GM21576 (cell line): ENCODE results near the gene TEX54.

Source experiments
- ATAC-seq: cut with Tn5 transposase; IDR thresholded peaks from one replicate; pipeline ENCODE4 v1.9.1; 2021; ENCODE audit warnings: mild to moderate bottlenecking, moderate library complexity; ENCODE audit not compliant: unreplicated experiment

The TEX54 gene

GRCh38 chr11:62789576-62789975 is 43.1 kb downstream of the TEX54 start:
- ATAC-seq: no peak

GRCh38 chr11:62788991-62789390 is 43.6 kb downstream of the TEX54 start:
- ATAC-seq: no peak

DNA sequence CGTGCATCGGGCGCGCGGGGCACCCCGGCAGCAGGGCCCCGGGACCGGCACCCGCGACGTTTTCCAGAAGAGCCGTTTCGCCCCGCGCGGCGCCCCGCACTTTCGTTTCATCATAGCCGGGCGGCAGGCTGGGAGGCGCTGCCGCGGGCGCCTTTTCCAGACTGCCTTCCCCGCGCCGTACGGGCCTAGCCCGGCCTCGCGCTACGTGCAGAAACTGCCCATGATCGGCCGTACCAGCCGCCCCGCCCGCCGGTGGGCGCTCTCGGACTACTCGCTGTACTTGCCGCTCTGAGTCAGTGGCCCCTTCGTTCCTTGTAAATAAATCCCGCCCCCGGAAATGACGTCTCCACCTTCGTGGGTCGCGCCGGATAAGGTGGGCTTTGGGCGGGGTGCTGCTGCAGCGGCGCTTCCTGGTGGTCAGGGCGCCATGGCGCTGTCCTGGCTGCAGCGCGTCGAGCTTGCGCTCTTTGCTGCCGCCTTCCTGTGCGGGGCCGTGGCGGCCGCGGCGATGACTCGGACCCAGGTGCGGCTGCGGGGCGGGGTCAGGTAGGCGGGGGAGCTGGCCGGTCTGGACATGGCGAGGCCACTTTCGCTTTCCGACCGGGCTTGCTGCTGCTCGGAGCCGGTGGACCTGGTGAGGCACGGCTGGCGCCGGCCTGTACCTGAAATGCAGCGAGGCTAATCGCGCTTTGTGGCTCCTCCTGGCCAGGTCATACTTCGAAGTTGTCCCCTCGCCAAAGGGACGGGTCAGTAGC is 45.5 kb downstream of the TEX54 start, which contains the start of gene TMEM179B:
Gene TMEM179B, plus strand, starts transcription at position 398 of the 755 bp plus-strand sequence. Its CDS starts 30 bp downstream, at position 428.
- peak; percentile 73 for ATAC-seq

DNA sequence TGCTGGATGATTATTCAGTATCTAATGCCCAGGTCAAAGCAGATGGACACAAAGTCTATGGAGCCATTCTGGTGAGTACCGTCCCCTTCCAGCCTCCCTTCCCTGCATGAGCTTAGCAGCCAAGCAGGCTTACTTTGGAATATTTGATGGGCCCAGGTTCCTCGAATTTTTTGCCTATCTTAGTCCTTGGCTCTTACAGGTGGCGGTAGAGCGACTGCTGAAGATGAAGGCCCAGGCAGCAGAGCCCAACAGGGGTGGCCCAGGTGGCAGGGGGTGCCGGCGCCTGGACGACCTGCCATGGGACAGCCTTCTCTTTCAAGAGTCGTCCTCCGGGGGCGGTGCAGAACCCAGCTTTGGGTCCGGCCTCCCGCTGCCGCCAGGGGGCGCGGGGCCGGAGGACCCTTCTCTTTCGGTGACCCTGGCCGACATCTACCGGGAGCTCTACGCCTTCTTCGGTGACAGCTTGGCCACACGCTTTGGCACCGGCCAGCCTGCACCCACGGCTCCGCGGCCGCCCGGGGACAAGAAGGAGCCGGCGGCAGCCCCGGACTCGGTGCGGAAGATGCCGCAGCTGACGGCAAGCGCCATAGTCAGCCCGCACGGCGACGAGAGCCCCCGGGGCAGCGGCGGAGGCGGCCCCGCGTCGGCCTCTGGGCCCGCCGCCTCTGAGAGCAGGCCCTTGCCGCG is 46.2 kb downstream of the TEX54 start:
- peak; percentile 53 for ATAC-seq

- ATAC-seq: no peak
These were observed 49.9 kb downstream of the TEX54 start for GRCh38 chr11:62782753-62783152.
